HG03135 (cell line): ENCODE data around the gene CDKL1.
"Not testable (repeated sequence)": the region's sequence is repeated elsewhere in the genome, so short reads cannot be mapped to it uniquely, and the experiment has no call there.

Source experiments
- ATAC-seq: cut with Tn5 transposase; IDR thresholded peaks from one replicate; pipeline ENCODE4 v1.9.1; 2021; ENCODE audit warnings: mild to moderate bottlenecking, moderate library complexity; ENCODE audit not compliant: unreplicated experiment

The CDKL1 gene

DNA sequence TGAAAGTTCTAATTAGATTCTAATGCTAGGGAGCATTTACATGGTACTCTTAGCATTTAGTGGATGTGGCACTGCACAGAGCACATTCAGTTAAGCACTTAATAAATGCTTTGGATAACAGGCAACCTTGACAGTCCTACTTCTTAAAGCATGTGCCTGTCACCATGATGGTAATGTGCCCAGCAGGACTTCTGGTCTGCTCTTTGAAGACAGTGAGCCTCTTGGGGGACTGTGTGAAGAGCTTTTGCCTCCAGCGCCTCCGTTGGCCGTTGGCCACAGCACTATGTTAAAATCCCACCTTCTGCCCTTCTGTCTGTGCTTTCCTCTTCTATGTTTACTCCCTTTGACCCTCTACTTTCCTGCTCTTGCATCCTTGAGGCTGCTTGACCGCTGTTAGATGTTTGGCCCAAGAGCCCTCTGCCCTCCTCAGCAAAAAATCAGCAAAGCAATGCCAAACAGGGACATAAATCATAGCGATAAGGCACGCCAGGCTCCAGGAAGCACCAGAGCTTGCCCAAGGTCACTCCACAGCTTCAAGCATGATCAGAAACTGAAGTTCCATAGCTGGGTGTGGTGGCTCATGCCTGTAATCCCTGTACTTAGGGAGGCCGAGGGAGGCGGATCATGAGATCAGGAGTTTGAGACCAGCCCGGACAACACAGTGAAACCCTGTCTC is 8.3 kb downstream of the CDKL1 start:
- ATAC-seq: no peak

GRCh38 chr14:50387548-50387947 is 9.1 kb downstream of the CDKL1 start:
- no peak for ATAC-seq

DNA sequence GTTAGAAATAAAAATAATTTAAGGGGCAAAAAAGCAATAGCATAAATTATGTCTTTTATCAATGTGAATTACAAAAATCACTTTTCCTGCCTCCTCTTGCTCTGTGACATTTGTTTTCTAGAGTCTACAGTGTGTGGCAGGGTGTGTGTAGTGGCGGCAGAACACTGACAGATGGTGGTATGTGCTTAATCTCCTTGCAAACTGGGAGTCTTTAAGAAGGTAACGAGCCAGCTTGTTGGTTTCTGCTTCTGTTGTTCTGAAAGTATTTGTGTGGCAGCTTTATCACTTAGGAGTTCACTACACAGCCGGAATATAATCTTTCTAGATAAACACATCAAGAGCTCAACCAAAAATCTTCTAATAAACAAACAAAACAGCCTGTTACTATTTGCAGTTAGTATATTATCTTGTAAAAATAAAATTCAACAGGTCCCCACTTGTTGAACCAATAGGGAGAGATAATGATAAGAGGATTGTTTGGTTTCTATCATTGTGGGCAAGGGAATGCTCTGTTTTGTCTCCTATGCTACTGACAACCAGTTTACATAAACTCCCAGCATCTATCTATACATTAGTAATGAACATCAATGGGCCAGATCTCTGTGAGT is 13.0 kb downstream of the CDKL1 start:
- ATAC-seq: no peak

- no peak for ATAC-seq
Measured at GRCh38 chr14:50381823-50382287, 14.8 kb downstream of the CDKL1 start.

DNA sequence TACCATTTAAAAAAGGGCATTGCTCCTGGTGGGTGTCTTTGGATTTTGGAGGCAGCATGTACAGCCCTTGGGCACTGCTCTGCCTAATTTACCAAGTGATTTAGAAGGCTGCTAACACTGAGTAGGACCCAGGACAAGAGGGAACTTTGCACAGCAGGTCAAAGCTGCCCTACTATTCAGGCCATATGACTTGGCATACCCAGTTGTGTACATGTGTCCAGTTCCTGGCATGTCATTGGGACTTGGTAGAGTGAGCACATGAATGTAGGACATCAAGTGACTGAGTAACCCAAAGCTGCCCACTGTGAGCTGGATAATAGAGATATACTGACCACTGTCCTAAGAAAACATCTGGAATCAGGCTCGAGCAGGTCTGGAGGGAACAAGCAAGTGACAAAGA is 15.7 kb downstream of the CDKL1 start:
- no peak for ATAC-seq

GRCh38 chr14:50380455-50380854 is 16.2 kb downstream of the CDKL1 start:
- ATAC-seq: no peak

DNA sequence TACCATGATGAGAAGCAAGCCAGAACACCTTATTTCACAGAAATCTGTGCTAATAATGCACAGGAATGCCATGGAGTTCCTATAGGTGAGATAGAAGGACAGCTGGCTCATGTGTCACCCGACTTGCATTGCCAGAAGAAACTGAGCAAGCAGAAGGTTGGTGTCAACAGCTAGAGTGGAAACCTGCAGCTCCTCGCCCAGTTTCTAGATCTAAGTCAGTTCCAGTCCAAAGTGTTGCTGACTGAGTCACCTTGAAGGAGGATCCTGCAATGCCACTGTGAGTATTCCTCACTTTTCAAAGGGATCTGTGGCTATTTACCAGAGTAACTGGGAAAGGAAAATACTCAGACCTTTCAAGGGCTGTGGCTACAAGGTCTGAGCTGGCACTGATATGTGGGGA is 17.1 kb downstream of the CDKL1 start:
- no peak for ATAC-seq

DNA sequence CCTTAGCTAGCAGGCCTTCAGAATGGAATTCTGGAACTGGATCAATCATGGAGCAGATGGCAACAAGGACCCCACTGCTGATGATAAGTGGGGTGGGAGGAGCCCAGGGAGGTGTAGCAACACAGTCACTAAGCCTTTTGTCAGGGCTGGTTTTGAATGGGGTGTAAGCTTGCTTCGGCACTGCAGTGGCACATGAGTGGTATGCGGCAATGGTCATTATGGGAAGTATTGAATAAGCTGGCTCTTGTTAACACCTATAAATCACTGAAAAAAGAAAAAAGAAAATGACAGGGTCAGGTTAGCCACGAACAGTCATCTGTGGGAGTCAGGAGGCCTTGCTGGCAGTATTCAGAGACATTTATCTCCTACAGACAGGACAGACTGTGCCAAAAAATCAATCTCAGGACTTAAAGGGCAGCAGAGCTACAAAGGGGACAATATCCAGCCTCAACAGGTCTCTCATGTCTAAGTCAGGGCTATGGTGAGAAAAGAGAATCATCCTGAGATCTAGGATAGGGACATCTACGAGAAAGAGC is 19.1 kb downstream of the CDKL1 start:
- no peak for ATAC-seq

DNA sequence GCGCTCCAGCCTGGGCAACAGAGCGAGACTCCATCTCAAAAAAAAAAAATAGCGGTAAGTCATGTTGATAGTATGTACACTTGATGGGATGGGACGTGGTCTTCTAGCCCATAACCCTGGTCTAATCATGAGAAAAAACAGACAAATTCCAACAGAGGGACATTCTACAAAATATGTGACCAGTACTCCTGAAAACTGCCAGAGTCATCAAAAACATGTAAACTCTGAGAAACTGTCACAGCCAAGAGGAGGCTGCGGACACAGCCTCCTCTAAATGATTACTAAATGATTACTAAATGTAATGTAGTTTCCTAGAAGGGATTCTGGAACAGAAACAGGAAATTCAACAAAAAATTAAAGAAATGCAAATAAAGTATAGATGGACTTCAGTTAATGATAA is 20.9 kb downstream of the CDKL1 start:
- no peak for ATAC-seq

DNA sequence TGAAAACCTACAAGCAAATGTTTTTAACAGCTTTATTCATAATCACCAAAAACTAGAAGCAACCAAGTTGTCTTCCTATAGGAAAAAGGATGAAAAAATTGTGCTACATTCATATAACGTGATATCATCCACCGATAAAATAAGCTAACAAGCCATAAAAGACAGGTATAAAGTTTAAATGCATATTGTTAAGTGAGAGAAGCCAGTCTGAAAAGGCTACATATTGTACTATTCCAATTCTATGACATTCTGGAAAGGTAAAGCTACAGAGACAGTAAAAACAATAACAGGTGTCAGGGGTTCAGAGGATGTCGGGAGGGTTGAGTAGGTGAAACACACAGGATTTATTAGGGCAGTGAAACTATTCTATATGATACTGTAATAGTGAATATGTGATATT is 22.7 kb downstream of the CDKL1 start:
- no peak for ATAC-seq

DNA sequence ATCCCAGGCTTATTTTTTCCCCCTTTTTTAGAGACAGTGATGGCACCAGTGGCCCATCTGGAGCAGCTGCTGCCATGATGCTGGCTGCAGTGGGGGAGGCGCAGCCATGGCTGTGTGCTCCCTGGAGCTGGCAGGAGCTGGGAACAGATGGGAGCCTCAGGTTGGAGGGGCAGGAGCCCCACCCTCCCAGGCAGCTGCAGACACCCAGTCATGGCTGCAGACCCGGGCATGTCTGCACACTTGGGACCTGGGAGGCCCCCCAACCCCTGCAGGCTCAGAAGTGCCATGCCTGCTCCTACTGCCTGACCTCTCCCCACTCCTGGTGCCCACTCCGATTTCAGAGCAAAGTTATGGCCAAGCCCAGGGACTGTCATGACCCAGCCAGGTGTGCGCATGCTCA is 25.1 kb downstream of the CDKL1 start:
- ATAC-seq: no peak

- no peak for ATAC-seq
Measured at GRCh38 chr14:50366589-50366988, 30.1 kb downstream of the CDKL1 start.

DNA sequence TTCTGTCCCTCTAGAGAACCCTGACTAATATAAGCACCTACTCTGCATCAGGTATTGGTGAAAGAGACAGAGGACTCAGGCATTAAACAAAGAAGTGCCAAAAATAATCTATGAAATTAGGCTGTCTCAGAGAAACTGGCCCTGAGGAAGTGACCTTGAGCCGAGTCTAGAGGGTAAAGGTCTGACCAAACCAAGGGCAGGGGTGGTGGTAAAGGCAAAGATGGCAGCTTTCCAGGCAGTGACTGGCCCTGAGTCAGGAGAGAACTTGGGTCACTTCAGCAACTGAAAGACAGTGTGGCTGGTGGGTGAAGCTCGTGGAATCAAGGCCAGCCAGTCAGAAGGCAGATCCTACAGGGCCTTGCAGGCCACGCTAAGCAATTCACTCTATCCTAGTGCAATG is 30.6 kb downstream of the CDKL1 start:
- ATAC-seq: no peak

- not testable (repeated sequence) for ATAC-seq
Measured at GRCh38 chr14:50365572-50365971, 31.1 kb downstream of the CDKL1 start.

- ATAC-seq: no peak
Measured at GRCh38 chr14:50364792-50365191, 31.9 kb downstream of the CDKL1 start.

GRCh38 chr14:50363714-50364111 is 33.0 kb downstream of the CDKL1 start:
- ATAC-seq: peak; percentile 93

GRCh38 chr14:50362764-50363713 is 33.6 kb downstream of the CDKL1 start:
- peak; percentile 29 for ATAC-seq

GRCh38 chr14:50361473-50362403 is 34.9 kb downstream of the CDKL1 start:
- ATAC-seq: not testable (repeated sequence)

- ATAC-seq: no peak
Measured at GRCh38 chr14:50360851-50361250, 35.8 kb downstream of the CDKL1 start.

DNA sequence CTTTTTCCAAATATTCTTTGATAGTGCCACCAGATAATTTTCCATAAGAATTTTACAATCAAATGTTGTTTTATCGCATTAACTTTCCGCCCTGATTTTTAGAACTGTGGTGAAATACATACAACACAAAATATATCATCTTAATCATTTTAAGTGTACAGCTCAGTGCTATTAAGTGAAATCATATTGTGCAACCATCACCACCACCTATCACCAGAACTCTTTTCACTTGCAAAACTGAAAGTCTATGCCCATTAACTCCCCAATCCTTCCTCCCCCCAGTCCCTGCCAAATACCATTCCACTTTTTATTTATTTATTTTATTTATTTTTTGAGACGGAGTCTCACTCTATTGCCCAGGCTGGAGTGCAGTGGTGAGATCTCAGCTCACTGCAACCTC is 36.6 kb downstream of the CDKL1 start:
- no peak for ATAC-seq
